Stimulated activated CD4-positive, alpha-beta T cell treated with anti-CD3 and anti-CD28 coated beads, Interleukin-1b, Interleukin-23, amount 100 ng/mL, for 1 hour (primary cell): ENCODE results near the gene ATP6V0A1.
A peak's percentile ranks its signal among the peaks of the same experiment; 100 is the strongest.

Experiments
- DNase-seq, 2 donors: peaks; one replicate each; pipeline ENCODE4 v3.0.0-alpha.2; 2020; ENCODE audit warnings: low read depth in 2 of 2

The ATP6V0A1 gene

DNA sequence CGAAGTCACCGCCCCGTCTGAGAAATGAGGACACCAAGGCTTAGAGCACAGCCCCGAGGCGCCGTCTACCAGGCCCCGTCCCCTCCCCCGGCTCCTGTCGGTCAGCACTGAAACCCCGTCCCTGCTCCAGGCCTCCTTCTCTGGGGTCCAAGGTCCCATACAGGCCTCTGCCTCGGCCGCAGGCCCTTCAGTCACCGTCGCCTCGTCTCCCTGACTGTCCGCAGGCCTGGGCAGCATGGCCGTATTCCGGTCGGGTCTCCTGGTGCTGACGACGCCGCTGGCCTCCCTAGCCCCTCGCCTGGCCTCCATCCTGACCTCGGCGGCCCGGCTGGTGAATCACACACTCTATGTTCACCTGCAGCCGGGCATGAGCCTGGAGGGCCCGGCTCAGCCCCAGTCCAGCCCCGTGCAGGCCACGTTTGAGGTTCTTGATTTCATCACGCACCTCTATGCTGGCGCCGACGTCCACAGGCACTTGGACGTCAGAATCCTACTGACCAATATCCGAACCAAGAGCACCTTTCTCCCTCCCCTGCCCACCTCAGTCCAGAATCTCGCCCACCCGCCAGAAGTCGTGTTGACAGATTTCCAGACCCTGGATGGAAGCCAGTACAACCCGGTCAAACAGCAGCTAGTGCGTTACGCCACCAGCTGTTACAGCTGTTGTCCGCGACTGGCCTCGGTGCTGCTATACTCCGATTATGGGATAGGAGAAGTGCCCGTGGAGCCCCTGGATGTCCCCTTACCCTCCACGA, 103.9 kb downstream of the ATP6V0A1 start:
- DNase-seq: no peak

DNA sequence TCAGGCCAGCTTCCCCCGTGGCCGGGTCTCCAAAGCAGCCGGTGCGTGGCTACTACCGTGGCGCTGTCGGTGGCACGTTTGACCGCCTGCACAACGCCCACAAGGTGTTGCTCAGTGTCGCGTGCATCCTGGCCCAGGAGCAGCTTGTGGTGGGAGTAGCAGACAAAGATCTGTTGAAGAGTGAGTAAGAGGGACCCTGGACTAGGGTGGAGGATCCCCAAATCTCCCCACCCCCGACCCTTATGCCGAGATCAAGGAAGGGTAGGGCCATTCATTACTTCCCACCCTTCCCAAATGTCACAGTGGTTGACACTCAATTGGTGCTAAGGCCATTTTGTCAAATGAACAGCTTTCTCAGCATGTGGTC, 104.4 kb downstream of the ATP6V0A1 start:
- no peak for DNase-seq

DNA sequence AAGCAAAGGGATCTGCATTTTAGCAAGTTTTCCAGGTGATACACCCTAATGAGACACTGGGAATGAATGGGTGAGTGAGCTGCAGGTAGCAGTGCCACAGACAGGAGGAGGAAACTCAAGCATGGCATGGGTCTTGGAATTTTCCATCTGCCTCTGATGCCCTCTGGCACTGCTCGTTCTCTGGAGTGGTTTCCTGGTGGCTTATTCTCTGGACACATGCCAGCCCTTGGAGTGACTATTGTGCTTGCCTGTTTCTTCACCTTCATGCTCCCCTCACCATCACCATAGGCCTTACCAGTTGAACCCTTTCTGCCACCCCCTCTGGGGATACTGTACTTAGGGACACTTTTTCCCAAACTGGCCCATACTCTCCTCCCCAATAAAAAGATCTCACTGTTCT, 104.9 kb downstream of the ATP6V0A1 start:
- DNase-seq: no peak

DNA sequence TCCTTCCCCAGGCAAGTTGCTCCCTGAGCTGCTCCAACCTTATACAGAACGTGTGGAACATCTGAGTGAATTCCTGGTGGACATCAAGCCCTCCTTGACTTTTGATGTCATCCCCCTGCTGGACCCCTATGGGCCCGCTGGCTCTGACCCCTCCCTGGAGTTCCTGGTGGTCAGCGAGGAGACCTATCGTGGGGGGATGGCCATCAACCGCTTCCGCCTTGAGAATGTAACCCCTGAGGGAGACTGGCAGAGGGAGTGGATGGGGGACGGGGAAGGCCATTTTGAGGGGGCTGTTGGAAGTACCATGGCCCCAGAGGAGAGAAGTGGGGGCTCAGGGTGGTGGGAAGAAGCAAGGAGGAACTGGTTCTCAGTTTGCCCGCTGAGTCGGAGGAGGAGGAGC, 105.3 kb downstream of the ATP6V0A1 start:
- DNase-seq: no peak

DNA sequence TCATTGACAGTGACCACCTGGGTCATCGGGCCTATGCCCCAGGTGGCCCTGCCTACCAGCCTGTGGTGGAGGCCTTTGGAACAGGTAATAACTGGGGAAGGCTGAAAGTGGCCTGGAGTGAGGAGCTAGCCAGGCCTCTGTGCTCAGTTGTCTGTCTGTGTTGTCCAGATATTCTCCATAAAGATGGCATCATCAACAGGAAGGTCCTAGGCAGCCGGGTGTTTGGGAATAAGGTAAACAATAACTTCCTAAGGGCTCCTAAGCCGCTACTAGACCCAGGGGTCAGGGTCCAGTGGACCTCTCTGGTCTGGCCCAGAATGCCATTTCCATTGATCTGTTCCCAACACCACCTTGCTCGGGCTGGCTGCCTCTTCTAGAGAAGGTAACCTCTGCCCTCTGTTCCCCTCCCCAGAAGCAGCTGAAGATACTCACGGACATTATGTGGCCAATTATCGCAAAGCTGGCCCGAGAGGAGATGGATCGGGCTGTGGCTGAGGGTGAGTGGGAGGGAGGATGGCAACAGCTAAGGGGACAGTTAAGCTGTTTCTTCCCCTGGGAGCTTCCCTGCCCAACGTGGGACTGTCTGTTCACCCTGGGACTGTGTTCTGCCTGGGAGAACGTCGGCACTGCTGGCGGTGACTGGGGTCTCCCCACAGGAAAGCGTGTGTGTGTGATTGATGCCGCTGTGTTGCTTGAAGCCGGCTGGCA, 106.3 kb downstream of the ATP6V0A1 start:
- DNase-seq: no peak

DNA sequence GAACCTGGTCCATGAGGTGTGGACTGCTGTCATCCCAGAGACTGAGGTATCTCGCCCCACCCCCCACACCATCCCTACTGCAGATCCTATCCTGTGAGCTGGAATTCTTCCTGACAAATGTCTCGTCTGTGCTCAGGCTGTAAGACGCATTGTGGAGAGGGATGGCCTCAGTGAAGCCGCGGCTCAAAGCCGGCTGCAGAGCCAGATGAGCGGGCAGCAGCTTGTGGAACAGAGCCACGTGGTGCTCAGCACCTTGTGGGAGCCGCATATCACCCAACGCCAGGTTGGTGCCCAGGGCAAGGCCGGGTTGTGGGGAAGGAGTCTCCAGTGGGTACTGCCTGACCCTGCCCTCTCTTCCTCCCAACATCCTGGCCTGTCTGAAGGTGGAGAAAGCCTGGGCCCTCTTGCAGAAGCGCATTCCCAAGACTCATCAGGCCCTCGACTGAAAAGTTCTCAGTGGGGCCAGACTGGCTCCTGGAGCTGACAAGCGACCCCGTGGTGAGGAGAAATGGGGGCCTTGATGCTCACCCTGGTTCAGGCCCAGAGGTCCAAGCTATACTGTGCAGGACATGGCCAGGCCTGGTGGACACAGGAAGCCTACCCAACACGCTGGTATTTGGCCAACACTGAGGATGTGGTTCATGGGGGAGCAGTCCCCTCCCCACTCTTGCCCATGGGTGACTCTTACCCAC, 107.0 kb downstream of the ATP6V0A1 start:
- no peak for DNase-seq

DNA sequence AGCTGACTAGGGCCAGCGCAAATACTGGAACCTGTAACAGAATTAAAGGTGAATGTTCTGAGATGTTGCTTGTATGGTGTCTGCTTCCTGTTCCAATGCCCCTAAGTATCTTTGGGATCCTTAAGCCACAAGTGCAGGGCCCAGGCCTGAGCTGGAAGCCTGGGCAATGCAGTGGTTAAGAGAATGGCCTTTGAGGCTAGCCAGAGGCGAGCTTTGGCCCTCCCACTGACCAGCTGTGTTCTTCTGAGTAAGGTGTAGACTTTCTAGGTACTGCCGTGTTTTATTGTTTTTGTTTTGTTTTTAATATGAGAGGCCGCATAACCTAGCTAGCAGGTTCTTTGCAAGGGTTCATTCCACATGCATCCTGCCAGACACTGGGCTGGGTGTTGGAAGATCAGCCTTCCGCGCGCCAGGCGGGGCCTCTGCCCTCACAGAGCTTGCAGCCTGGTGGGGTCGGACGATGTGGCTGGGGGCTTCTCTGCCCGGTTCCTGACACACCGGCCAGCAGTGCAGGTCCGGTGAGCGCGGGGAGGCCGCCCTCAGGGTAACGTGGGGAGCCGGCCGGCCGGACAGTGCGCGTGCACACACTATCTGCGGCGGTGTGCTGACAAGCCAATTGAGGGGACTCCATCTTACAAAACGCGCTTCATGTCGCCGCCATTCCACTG, 107.7 kb downstream of the ATP6V0A1 start:
- no peak for DNase-seq

DNA sequence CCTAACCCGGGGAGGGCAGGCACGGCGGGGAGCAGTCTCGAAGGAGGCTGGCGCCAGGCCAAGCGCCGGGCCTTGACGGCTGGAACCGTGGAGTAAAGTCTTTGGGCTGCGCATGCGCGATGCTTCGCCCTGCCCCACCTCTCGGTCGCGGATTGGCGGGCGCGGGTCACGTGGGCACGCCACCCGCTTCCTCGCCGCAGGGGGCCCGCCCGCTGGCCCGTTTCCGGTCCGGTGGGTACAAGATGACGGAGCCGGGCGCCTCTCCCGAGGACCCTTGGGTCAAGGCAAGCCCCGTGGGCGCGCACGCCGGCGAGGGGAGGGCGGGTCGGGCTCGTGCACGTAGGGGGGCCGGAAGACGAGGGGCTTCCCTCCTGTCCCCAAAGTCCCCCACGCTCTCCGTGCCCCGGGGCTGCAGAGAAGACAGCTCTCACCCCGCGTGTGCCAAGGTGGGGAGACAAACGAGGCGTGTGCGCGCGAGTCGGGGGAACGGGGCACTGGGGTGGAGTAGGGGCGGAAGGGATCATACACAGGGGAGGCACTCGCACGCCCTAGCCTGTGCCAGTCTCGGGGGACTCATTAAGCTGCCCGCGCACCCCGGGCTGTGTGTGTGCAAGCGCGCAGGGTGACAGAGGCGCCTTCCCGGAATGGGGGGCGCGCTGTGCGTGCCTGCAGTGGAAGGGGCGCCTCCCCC, 108.3 kb downstream of the ATP6V0A1 start, which contains the start of gene MLX:
TSS of gene MLX (plus strand) at position 218 of the 691 bp plus-strand sequence. CDS start at position 243, 25 bp downstream.
- DNase-seq: peak; percentile 81 to 83

DNA sequence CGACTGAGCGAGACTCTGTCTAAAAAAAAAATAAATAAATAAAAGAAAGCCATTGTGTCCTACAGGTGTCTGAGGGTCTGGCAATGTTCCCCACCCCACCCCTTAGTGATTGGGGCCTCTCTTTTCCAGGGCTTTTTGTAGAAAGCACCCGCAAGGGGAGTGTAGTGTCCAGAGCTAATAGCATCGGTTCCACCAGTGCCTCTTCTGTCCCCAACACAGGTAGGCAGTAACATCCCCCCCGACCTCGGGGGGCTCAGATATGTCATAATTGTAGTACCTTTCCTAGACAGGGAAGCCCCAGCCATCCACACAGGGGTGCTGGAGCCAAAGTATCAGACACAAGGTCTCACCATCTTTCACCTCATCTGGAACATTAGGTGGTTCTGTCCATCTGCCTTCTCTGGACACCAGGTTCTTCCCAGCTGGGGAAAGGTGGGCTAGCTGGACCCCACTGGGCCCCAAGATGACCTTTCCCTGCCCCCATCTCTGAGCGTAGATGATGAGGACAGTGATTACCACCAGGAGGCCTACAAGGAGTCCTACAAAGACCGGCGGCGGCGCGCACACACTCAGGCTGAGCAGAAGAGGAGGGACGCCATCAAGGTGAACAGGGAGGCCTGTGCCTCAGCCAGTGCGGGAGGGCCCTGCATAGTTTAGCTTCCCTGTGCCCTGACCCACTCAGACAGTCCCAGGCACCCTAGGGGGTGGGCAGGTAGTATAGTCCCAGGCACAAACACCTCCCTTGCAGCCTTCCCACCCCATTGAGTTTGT, 109.8 kb downstream of the ATP6V0A1 start:
- DNase-seq: no peak

DNA sequence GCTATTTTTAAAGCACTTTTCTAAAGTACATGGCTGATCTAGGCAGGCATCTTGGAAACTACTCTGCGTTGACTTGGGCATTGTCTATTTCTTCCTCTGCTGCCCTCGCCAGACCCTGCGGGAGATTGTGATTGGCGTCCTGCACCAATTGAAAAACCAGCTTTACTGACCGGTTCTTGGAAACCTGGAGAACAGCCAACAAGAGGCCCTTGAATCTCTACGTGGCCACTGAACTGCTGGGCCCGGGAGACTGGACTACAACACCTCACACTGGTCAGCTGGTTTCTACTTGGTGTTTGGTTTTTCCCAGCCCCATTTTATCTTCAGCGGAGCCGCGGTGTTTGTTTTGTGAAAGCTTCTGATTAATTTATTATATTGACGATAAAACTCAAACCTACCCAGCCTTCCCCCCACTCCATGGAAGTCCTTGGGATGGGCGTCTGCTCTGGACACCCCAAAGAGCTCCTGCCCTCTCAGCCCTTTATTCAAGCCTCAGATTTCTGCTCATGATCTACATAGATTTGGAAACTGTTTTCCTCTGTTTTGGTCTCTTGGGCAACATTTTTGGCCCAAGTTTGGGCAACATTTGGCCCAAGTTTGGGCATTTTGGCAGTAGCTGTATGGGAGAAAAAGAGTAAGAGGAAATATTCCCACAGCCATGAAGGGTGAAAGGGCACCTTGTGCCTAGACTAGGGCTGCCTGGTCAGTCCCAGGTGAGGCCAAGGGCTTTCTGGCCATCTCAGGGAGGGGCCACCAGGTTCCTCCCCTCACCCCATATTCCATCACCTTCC, 113.0 kb downstream of the ATP6V0A1 start:
- no peak for DNase-seq
